Measurements from ENCODE around the gene KRT32.

DNA sequence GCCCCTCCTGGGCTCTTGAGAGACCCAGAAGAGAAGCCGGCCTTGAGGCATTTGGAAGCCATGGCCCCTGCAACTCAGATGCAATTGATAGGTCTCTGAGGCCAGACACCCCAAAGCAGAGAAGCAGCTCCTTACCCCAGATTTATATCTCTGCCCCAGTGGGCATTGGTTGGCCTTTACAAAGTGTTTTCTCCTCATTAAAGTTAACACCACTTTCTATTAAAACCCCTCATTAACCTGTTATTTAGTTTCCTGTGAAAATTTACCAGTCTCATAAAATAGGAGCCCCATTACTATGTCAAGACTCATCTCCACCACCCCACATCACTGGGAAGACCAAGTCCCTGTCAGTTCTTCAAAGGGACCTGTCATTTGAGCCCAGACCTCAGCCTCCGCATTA is 13.8 kb upstream of the KRT32 start, which contains the start of gene KRT35:
- TF ChIP-seq PAX5 (IDR thresholded peaks at IDR 0.05; ENCODE audit: insufficient read depth, low read length, severe bottlenecking) (no peak), POLR2AphosphoS5 (IDR thresholded peaks at IDR 0.05; ENCODE audit: low read depth, low read length) (no peak), TAF1 (IDR thresholded peaks at IDR 0.05; ENCODE audit: low read depth, low read length) (no peak)

All from GM12891 (cell line).